ENCODE data around the gene UXS1.
"Not testable (repeated sequence)": the region's sequence is repeated elsewhere in the genome, so short reads cannot be mapped to it uniquely, and the experiment has no call there.

The UXS1 gene

DNA sequence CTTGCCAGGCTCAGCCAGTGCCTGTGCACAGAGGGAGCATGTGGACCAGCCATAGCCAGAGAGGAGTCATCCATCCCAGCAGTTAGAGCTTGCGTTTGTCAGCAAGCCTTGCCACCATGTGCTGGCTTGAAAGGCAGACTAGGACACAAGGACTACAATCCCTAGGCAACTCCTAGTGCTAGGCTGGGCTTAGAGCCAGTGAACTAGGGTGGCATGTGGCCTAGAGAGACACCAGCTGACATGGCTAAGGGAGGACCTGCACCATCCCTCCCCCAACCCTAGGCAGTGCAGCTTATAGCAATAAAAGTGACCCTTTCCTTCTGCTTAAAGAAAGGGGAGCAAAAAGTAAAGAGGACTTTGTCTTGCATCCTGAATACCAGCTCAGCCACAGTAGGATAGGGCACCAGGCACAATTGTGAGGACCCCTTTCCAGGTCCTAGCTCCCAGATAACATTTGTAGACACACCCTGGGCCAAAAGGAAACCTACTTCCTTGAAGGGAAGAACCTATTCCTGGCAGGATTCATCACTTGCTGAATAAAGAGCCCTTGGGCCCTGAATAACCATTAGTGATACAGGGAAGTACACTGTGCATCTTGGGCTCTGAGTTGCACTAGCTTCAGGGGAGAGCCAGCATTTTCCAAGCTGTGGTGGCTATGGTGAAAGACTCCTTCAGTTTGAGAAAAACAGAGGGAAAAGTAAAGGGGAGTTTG is 38.7 kb upstream of the UXS1 start:
- no peaks in the 10 kb centered on the region for H3K79me2 ChIP-seq (ENCODE audit: control insufficient read depth, insufficient read depth, low read length, poor library complexity)
- no peak overlapping the region for H2BK5ac ChIP-seq (ENCODE audit: low read depth, low read length, poor library complexity)
- H3K9ac ChIP-seq (ENCODE audit: low read length) = peak overlapping the region; percentile 44
- no peak overlapping the region for H2AK5ac ChIP-seq (ENCODE audit: low read length)
- H4K91ac ChIP-seq (ENCODE audit: low read depth, low read length) = no peak overlapping the region
- H2AFZ ChIP-seq (ENCODE audit: insufficient read depth, low read length, poor library complexity) = no peak overlapping the region
- H3K4me3 ChIP-seq (ENCODE audit: low read depth, low read length) = no peak overlapping the region
- H3K14ac ChIP-seq (ENCODE audit: low read length) = no peak overlapping the region
- H3K36me3 ChIP-seq (ENCODE audit: control insufficient read depth in 1 of 2, insufficient read depth in 2 of 2, low read length in 2 of 2) = no peaks in the 10 kb centered on the region
- no peak overlapping the region for H2BK12ac ChIP-seq (ENCODE audit: low read length)
- H4K12ac ChIP-seq (ENCODE audit: low read depth, low read length) = no peak overlapping the region
- no peak for DNase-seq
- no peak overlapping the region for H3K18ac ChIP-seq (ENCODE audit: low read length)
- no peak overlapping the region for H4K8ac ChIP-seq (ENCODE audit: low read depth, low read length)
- H3K4me1 ChIP-seq (ENCODE audit: control insufficient read depth in 1 of 2, insufficient read depth in 2 of 2, low read length in 2 of 2) = no peaks in the 10 kb centered on the region
- no CpG with 5 or more reads among the region's 1 CpG for WGBS (ENCODE audit: extremely low coverage, insufficient coverage, insufficient read length)
- no peak overlapping the region for H3K4me2 ChIP-seq (ENCODE audit: low read length)
- no peak overlapping the region for H2BK120ac ChIP-seq (ENCODE audit: insufficient read depth, low read length, poor library complexity)
- H3K4ac ChIP-seq (ENCODE audit: low read depth, low read length) = no peak overlapping the region
- H3K9me3 ChIP-seq (ENCODE audit: insufficient read depth, low read depth, low read length) = peaks cover 9% of the 10 kb centered on the region
- H3K27ac ChIP-seq (ENCODE audit: low read depth, low read length) = no peak overlapping the region
- H3K27me3 ChIP-seq (ENCODE audit: insufficient read depth, low read length) = no peaks in the 10 kb centered on the region
- H3K79me1 ChIP-seq (ENCODE audit: low read length) = no peaks in the 10 kb centered on the region
- peak overlapping the region; percentile 23 for H3K23ac ChIP-seq (ENCODE audit: low read length)

DNA sequence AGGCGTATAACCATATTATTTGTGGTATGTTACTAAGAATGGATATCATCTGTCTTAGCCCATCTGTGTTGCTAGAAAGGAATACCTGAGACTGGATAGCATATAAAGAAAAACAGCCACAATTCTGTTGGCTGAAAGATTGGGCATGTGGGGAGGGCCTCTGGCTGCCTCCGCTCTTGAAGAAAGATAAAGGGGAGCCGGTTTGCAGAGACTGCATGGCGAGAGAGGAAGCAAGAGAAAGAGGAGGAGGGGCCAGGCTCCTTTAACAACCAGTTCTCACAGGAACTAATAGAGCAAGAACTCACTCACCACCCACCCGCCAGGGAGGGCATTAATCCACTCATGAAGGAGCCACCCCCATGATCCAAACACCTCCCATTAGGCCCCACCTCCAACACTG is 29.2 kb upstream of the UXS1 start:
- Histone ChIP-seq H3K4me3 (ENCODE audit: low read depth, low read length) (no peak overlapping the region), H3K4ac (ENCODE audit: low read depth, low read length) (no peak overlapping the region), H3K4me1 (ENCODE audit: control insufficient read depth in 1 of 2, insufficient read depth in 2 of 2, low read length in 2 of 2) (no peaks in the 10 kb centered on the region), H2AK5ac (ENCODE audit: low read length) (no peak overlapping the region), H3K79me2 (ENCODE audit: control insufficient read depth, insufficient read depth, low read length, poor library complexity) (no peaks in the 10 kb centered on the region), H3K9ac (ENCODE audit: low read length) (no peak overlapping the region), H3K9me3 (ENCODE audit: insufficient read depth, low read depth, low read length) (no peaks in the 10 kb centered on the region), H3K14ac (ENCODE audit: low read length) (no peak overlapping the region), H3K27ac (ENCODE audit: low read depth, low read length) (no peak overlapping the region), H2BK12ac (ENCODE audit: low read length) (no peak overlapping the region), H3K23ac (ENCODE audit: low read length) (no peak overlapping the region), H4K91ac (ENCODE audit: low read depth, low read length) (no peak overlapping the region), H2BK5ac (ENCODE audit: low read depth, low read length, poor library complexity) (no peak overlapping the region), H3K18ac (ENCODE audit: low read length) (no peak overlapping the region), H3K4me2 (ENCODE audit: low read length) (no peak overlapping the region), H2BK120ac (ENCODE audit: insufficient read depth, low read length, poor library complexity) (no peak overlapping the region), H3K36me3 (ENCODE audit: control insufficient read depth in 1 of 2, insufficient read depth in 2 of 2, low read length in 2 of 2) (no peaks in the 10 kb centered on the region), H4K12ac (ENCODE audit: low read depth, low read length) (no peak overlapping the region), H3K27me3 (ENCODE audit: insufficient read depth, low read length) (no peaks in the 10 kb centered on the region), H2AFZ (ENCODE audit: insufficient read depth, low read length, poor library complexity) (no peak overlapping the region), H3K79me1 (ENCODE audit: low read length) (no peaks in the 10 kb centered on the region), H4K8ac (ENCODE audit: low read depth, low read length) (no peak overlapping the region)
- WGBS (ENCODE audit: extremely low coverage, insufficient coverage, insufficient read length) = no CpG with 5 or more reads among the region's 5 CpGs
- no peak for DNase-seq

DNA sequence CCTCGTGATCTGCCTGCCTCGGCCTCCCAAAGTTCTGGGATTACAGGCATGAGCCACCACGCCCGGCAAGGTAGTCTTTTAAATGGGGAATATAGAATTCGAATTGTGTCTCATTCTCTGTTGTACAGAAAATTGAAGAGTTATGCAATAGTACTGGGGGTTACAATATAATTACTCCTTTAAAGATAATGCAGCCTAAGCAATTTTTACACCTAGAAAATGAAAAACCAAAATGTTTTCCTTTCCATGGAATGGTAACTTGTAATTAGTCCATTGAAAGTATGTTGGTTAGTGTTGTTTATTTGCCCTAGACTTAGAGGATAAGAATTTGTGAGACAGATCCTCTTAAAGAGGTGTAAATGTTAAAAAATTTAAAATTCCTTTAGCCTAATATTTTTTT is 28.0 kb upstream of the UXS1 start:
- not testable (repeated sequence) for H3K4me1 ChIP-seq (ENCODE audit: control insufficient read depth in 1 of 2, insufficient read depth in 2 of 2, low read length in 2 of 2); H4K12ac ChIP-seq (ENCODE audit: low read depth, low read length); H3K79me2 ChIP-seq (ENCODE audit: control insufficient read depth, insufficient read depth, low read length, poor library complexity); H4K91ac ChIP-seq (ENCODE audit: low read depth, low read length); H3K27me3 ChIP-seq (ENCODE audit: insufficient read depth, low read length); H2BK12ac ChIP-seq (ENCODE audit: low read length); DNase-seq; H3K4me3 ChIP-seq (ENCODE audit: low read depth, low read length); H3K9ac ChIP-seq (ENCODE audit: low read length); H3K14ac ChIP-seq (ENCODE audit: low read length); H3K4ac ChIP-seq (ENCODE audit: low read depth, low read length); H2BK120ac ChIP-seq (ENCODE audit: insufficient read depth, low read length, poor library complexity); H3K27ac ChIP-seq (ENCODE audit: low read depth, low read length); H3K36me3 ChIP-seq (ENCODE audit: control insufficient read depth in 1 of 2, insufficient read depth in 2 of 2, low read length in 2 of 2); H3K23ac ChIP-seq (ENCODE audit: low read length); H2BK5ac ChIP-seq (ENCODE audit: low read depth, low read length, poor library complexity); H3K79me1 ChIP-seq (ENCODE audit: low read length); H3K18ac ChIP-seq (ENCODE audit: low read length); H2AK5ac ChIP-seq (ENCODE audit: low read length); H4K8ac ChIP-seq (ENCODE audit: low read depth, low read length); H3K9me3 ChIP-seq (ENCODE audit: insufficient read depth, low read depth, low read length); H2AFZ ChIP-seq (ENCODE audit: insufficient read depth, low read length, poor library complexity); H3K4me2 ChIP-seq (ENCODE audit: low read length)
- no CpG with 5 or more reads among the region's 5 CpGs for WGBS (ENCODE audit: extremely low coverage, insufficient coverage, insufficient read length)

DNA sequence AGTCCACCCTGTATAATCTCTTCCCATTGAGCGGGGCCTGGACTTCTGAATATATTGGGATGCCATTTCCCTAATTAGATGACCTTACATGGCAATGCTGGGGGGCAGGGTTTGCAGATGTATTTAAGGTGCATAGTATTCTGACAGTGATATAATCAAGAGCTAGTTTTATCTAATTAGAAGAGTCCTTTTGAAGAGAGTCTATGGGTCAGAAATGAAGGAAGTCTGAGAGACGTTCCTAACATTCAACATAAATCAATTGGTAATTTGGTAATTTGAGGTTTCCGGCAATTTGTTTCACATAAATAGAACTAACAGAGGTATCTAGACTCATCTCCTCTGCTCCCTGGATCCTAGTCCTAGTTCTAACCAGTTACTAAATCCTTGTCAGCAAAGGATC is 25.7 kb upstream of the UXS1 start:
- Histone ChIP-seq H3K4me3 (ENCODE audit: low read depth, low read length) (no peak overlapping the region), H4K8ac (ENCODE audit: low read depth, low read length) (no peak overlapping the region), H2AFZ (ENCODE audit: insufficient read depth, low read length, poor library complexity) (no peak overlapping the region), H3K23ac (ENCODE audit: low read length) (no peak overlapping the region), H2BK120ac (ENCODE audit: insufficient read depth, low read length, poor library complexity) (no peak overlapping the region), H3K27ac (ENCODE audit: low read depth, low read length) (no peak overlapping the region), H3K4ac (ENCODE audit: low read depth, low read length) (no peak overlapping the region), H2BK5ac (ENCODE audit: low read depth, low read length, poor library complexity) (no peak overlapping the region), H3K4me2 (ENCODE audit: low read length) (no peak overlapping the region), H2AK5ac (ENCODE audit: low read length) (no peak overlapping the region), H2BK12ac (ENCODE audit: low read length) (no peak overlapping the region), H3K18ac (ENCODE audit: low read length) (no peak overlapping the region), H3K9ac (ENCODE audit: low read length) (no peak overlapping the region), H4K12ac (ENCODE audit: low read depth, low read length) (no peak overlapping the region), H3K79me1 (ENCODE audit: low read length) (no peaks in the 10 kb centered on the region), H4K91ac (ENCODE audit: low read depth, low read length) (no peak overlapping the region), H3K27me3 (ENCODE audit: insufficient read depth, low read length) (no peaks in the 10 kb centered on the region), H3K36me3 (ENCODE audit: control insufficient read depth in 1 of 2, insufficient read depth in 2 of 2, low read length in 2 of 2) (no peaks in the 10 kb centered on the region), H3K14ac (ENCODE audit: low read length) (no peak overlapping the region), H3K79me2 (ENCODE audit: control insufficient read depth, insufficient read depth, low read length, poor library complexity) (no peaks in the 10 kb centered on the region), H3K9me3 (ENCODE audit: insufficient read depth, low read depth, low read length) (peaks cover 3% of the 10 kb centered on the region), H3K4me1 (ENCODE audit: control insufficient read depth in 1 of 2, insufficient read depth in 2 of 2, low read length in 2 of 2) (no peaks in the 10 kb centered on the region)
- no peak for DNase-seq
- WGBS (ENCODE audit: extremely low coverage, insufficient coverage, insufficient read length) = no CpG with 5 or more reads among the region's 3 CpGs
